HEK293 (cell line): ENCODE measurements around the gene KCNIP2.
A peak's percentile ranks its signal among the peaks of the same experiment; 100 is the strongest.

Source experiments
- CTCF ChIA-PET: fragments of 350-600 bp; formaldehyde crosslinking; extraction: SDS; loops from one replicate; lab custom pipeline; 2021; ENCODE audit warnings: antibody characterized with exemption; lab: Yijun Ruan, JAX
- POLR2A ChIA-PET: fragments of 300-600 bp; formaldehyde crosslinking; extraction: SDS; loops from one replicate; lab custom pipeline; 2020; ENCODE audit warnings: antibody characterized with exemption, inconsistent platforms; lab: Yijun Ruan, JAX
- H3K27ac ChIP-seq: fragments of 200-500 bp; sonication (Bioruptor generic); 2 replicates; pipeline ENCODE4 v1.5.1; 2014; ENCODE audit warnings: low read depth, low read length, control low read depth, inconsistent platforms; ENCODE audit errors: extremely low read depth
- H3K36me3 ChIP-seq, 2 experiments: fragments of 200-500 bp in 1 of 2; sonication (Bioruptor generic) in 1 of 2; 1 replicate in 1 of 2; 2 replicates in 1 of 2; pipeline ENCODE4 v1.5.1; 2014 to 2017; ENCODE audit warnings: inconsistent platforms in 2 of 2, low read length in 2 of 2; ENCODE audit not compliant: control insufficient read depth in 2 of 2, insufficient read depth in 1 of 2
- H3K4me1 ChIP-seq: fragments of 200-500 bp; sonication (Bioruptor generic); 2 replicates; pipeline ENCODE4 v1.5.1; 2014; ENCODE audit warnings: mild to moderate bottlenecking, low read length, inconsistent platforms; ENCODE audit not compliant: control insufficient read depth, insufficient read depth
- H3K4me3 ChIP-seq: 2 replicates; pipeline ENCODE4 v1.5.1; 2011; ENCODE audit warnings: low read depth, mild to moderate bottlenecking, control low read depth, low read length, moderate library complexity
- H3K9me3 ChIP-seq: fragments of 200-500 bp; sonication (Bioruptor generic); 2 replicates; pipeline ENCODE4 v1.5.1; 2014; ENCODE audit warnings: low read depth, low read length, inconsistent platforms; ENCODE audit not compliant: control insufficient read depth, insufficient read depth
- GFI1B ChIP-seq: fragments of 450-650 bp; formaldehyde crosslinking; IDR thresholded peaks from 2 replicates; pipeline ENCODE4 v1.5.1; 2016; ENCODE audit warnings: missing biosample characterization, missing genetic modification characterization
- GLI4 ChIP-seq: fragments of 450-650 bp; formaldehyde crosslinking; IDR thresholded peaks from 2 replicates; pipeline ENCODE4 v1.5.1; 2016; ENCODE audit warnings: missing biosample characterization, missing genetic modification characterization
- HOXC10 ChIP-seq: sonication (generic); formaldehyde crosslinking; IDR thresholded peaks from 2 replicates; pipeline ENCODE4 v1.8.1; 2023; ENCODE audit warnings: mild to moderate bottlenecking, missing genetic modification reagents
- HOXD13 ChIP-seq: sonication (generic); formaldehyde crosslinking; IDR thresholded peaks from 2 replicates; pipeline ENCODE4 v1.8.0; 2022; ENCODE audit warnings: missing genetic modification reagents, borderline replicate concordance
- KLF10 ChIP-seq: fragments of 450-650 bp; IDR thresholded peaks from 2 replicates; pipeline ENCODE4 v1.5.1; 2018; ENCODE audit warnings: missing biosample characterization, mild to moderate bottlenecking, missing genetic modification characterization
- KLF7 ChIP-seq: fragments of 450-650 bp; formaldehyde crosslinking; IDR thresholded peaks from 2 replicates; pipeline ENCODE4 v1.5.1; 2016; ENCODE audit warnings: missing biosample characterization, missing genetic modification characterization, borderline replicate concordance
- SCRT2 ChIP-seq: fragments of 450-650 bp; formaldehyde crosslinking; IDR thresholded peaks from 2 replicates; pipeline ENCODE4 v1.5.1; 2016; ENCODE audit warnings: missing biosample characterization, missing genetic modification characterization
- YY1 ChIP-seq: fragments of 450-650 bp; formaldehyde crosslinking; IDR thresholded peaks from 2 replicates; pipeline ENCODE4 v1.5.1; 2018; ENCODE audit warnings: missing biosample characterization, missing genetic modification characterization
- ZNF133 ChIP-seq: fragments of 450-650 bp; formaldehyde crosslinking; IDR thresholded peaks from 2 replicates; pipeline ENCODE4 v1.5.1; 2016; ENCODE audit warnings: missing biosample characterization, missing genetic modification characterization
- ZNF140 ChIP-seq: fragments of 450-650 bp; formaldehyde crosslinking; IDR thresholded peaks from 2 replicates; pipeline ENCODE4 v1.5.1; 2016; ENCODE audit warnings: missing biosample characterization, missing genetic modification characterization
- ZNF146 ChIP-seq: fragments of 450-650 bp; formaldehyde crosslinking; IDR thresholded peaks from 2 replicates; pipeline ENCODE4 v1.5.1; 2016; ENCODE audit warnings: missing biosample characterization, missing genetic modification characterization
- ZNF223 ChIP-seq: fragments of 450-650 bp; formaldehyde crosslinking; IDR thresholded peaks from 2 replicates; pipeline ENCODE4 v1.5.1; 2016; ENCODE audit warnings: missing biosample characterization, missing genetic modification characterization
- ZNF341 ChIP-seq: fragments of 450-650 bp; formaldehyde crosslinking; IDR thresholded peaks from 2 replicates; pipeline ENCODE4; 2016; ENCODE audit warnings: low read depth, missing biosample characterization, missing genetic modification characterization
- ZNF362 ChIP-seq: fragments of 450-650 bp; formaldehyde crosslinking; IDR thresholded peaks from 2 replicates; pipeline ENCODE4 v1.5.1; 2016; ENCODE audit warnings: missing biosample characterization, missing genetic modification characterization
- ZNF501 ChIP-seq: fragments of 450-650 bp; formaldehyde crosslinking; IDR thresholded peaks from 2 replicates; pipeline ENCODE4 v1.5.1; 2016; ENCODE audit warnings: missing biosample characterization, missing genetic modification characterization
- ZNF510 ChIP-seq: fragments of 450-650 bp; formaldehyde crosslinking; IDR thresholded peaks from 2 replicates; pipeline ENCODE4 v1.5.1; 2018; ENCODE audit warnings: mild to moderate bottlenecking, missing genetic modification characterization, missing biosample characterization; ENCODE audit not compliant: insufficient replicate concordance
- ZNF514 ChIP-seq: fragments of 450-650 bp; formaldehyde crosslinking; IDR thresholded peaks from 2 replicates; pipeline ENCODE4 v1.5.1; 2016; ENCODE audit warnings: missing biosample characterization, missing genetic modification characterization
- ZNF548 ChIP-seq: fragments of 450-650 bp; formaldehyde crosslinking; IDR thresholded peaks from 2 replicates; pipeline ENCODE4 v1.5.1; 2016; ENCODE audit warnings: missing biosample characterization, missing genetic modification characterization
- ZNF558 ChIP-seq: fragments of 450-650 bp; formaldehyde crosslinking; IDR thresholded peaks from 2 replicates; pipeline ENCODE4 v1.5.1; 2016; ENCODE audit warnings: missing biosample characterization, missing genetic modification characterization
- ZNF629 ChIP-seq: fragments of 450-650 bp; formaldehyde crosslinking; IDR thresholded peaks from 2 replicates; pipeline ENCODE4 v1.5.1; 2017; ENCODE audit warnings: missing biosample characterization, missing genetic modification characterization
- ZNF639 ChIP-seq: fragments of 450-650 bp; formaldehyde crosslinking; IDR thresholded peaks from 2 replicates; pipeline ENCODE4 v1.5.1; 2016; ENCODE audit warnings: missing biosample characterization, missing genetic modification characterization
- ZNF664 ChIP-seq: fragments of 450-650 bp; formaldehyde crosslinking; IDR thresholded peaks from 2 replicates; pipeline ENCODE4 v1.5.1; 2016; ENCODE audit warnings: missing biosample characterization, missing genetic modification characterization
- ZNF701 ChIP-seq: fragments of 450-650 bp; formaldehyde crosslinking; IDR thresholded peaks from 2 replicates; pipeline ENCODE4 v1.5.1; 2016; ENCODE audit warnings: missing biosample characterization, missing genetic modification characterization
- ZNF76 ChIP-seq: fragments of 450-650 bp; formaldehyde crosslinking; IDR thresholded peaks from 2 replicates; pipeline ENCODE4; 2016; ENCODE audit warnings: low read depth, missing biosample characterization, missing genetic modification characterization, borderline replicate concordance
- ZNF777 ChIP-seq: fragments of 450-650 bp; formaldehyde crosslinking; IDR thresholded peaks from 2 replicates; pipeline ENCODE4 v1.5.1; 2017; ENCODE audit warnings: missing biosample characterization, missing genetic modification characterization, borderline replicate concordance
- ZNF792 ChIP-seq: fragments of 450-650 bp; formaldehyde crosslinking; IDR thresholded peaks from 2 replicates; pipeline ENCODE4 v1.5.1; 2016; ENCODE audit warnings: missing biosample characterization, missing genetic modification characterization
- ZSCAN4 ChIP-seq: fragments of 450-650 bp; formaldehyde crosslinking; IDR thresholded peaks from 2 replicates; pipeline ENCODE4 v1.5.1; 2017; ENCODE audit warnings: missing biosample characterization, missing genetic modification characterization
- TF ChIP-seq, protein P1 (sequence below): fragments of 450-650 bp; formaldehyde crosslinking; IDR thresholded peaks from 2 replicates; pipeline ENCODE4 v1.5.1; 2017; ENCODE audit warnings: missing biosample characterization, missing genetic modification characterization
- TF ChIP-seq, protein P2 (sequence below): fragments of 450-650 bp; formaldehyde crosslinking; IDR thresholded peaks from 2 replicates; pipeline ENCODE4 v1.5.1; 2016; ENCODE audit warnings: missing biosample characterization, missing genetic modification characterization
- TF ChIP-seq, protein P3 (sequence below): fragments of 450-650 bp; formaldehyde crosslinking; IDR thresholded peaks from 2 replicates; pipeline ENCODE4 v1.5.1; 2017; ENCODE audit warnings: missing biosample characterization, mild to moderate bottlenecking, missing genetic modification characterization, moderate library complexity

KCNIP2 gene

DNA sequence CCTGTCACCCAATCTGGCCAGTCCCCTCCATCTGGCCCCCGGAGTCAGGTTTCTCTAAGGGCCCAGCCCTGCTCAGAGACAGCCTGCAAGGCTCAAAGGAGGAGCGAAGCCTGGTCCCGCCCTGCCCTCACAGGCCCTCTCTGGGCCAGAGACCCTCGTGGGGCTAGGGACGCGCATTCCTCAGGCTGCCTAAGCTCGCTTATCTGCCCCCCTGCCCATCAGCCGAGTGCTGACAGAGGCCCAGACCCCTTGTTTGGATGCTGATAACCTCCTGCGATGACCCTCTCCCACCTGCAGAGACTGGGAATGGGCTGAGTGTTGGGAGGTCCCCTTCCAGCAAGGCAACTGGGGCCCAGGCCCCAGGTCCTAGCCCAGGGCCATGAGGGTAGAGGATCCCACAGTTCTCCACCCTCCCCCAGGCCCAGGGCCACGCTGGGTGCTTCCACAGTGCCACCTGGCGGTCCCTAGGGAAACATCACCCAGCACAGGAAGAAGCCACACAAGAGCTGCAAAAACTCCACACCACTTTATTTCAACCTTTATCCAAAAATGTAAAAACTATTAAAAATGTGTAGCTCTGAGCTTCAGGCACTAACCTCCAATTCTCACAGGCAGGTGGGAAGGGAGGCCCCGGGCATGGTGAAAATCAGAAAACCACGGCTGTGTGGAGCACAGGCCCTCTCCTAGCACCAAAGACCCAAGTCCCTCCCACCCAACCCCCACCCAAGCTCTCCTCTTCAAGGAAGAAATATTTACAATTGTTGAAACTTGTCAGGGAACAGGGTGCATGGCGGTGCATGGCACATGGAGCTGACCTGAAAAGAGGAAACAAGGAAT is 62.6 kb downstream of the KCNIP2 start:
- ChIA-PET POLR2A (interaction anchor here (0.6 to 1.3 kb wide), 5 partner anchors 12 to 193 kb away, joined by 3 to 11 read pairs (median 3); partner anchors contain the start of genes DPCD, OGA and POLL), CTCF (interaction anchor here (0.5 to 8.1 kb wide), 58 partner anchors 9 to 1354 kb away, joined by 3 to 203 read pairs (median 4); partner anchors contain the start of genes DPCD, OGA and POLL)
- Histone ChIP-seq H3K27ac (no peak overlapping the region; the same call in 1 of the 2 replicates), H3K4me3 (no peak overlapping the region), H3K9me3 (no peaks in the 10 kb centered on the region), H3K36me3 (peaks cover 4 to 30% of the 10 kb centered on the region in 2 experiments; a peak in 2 of 3 replicates), H3K4me1 (peaks cover 18% of the 10 kb centered on the region)
- TF ChIP-seq ZNF146 (tag by site-specific recombination) (no peak), HOXD13 (CRISPR knock-in tag) (no peak), ZNF510 (tag by site-specific recombination) (no peak), ZNF629 (peak; percentile 47), ZNF362 (tag by site-specific recombination) (no peak), GFI1B (tag by site-specific recombination) (no peak), ZNF133 (tag by site-specific recombination) (no peak), ZNF639 (tag by site-specific recombination) (no peak), ZNF701 (tag by site-specific recombination) (no peak), ZNF514 (no peak), ZNF777 (tag by site-specific recombination) (no peak), ZNF548 (tag by site-specific recombination) (no peak), HOXC10 (CRISPR knock-in tag) (no peak), KLF10 (tag by site-specific recombination) (0 out of 2 replicates have a peak, but pooled peaks have one; percentile 19), ZNF558 (tag by site-specific recombination) (no peak), ZNF792 (tag by site-specific recombination) (no peak), ZSCAN4 (tag by site-specific recombination) (no peak), ZNF76 (tag by site-specific recombination) (peak; percentile 37; the same call in 1 of the 2 replicates), KLF7 (no peak), ZNF664 (no peak), ZNF341 (tag by site-specific recombination) (peak; percentile 86), GLI4 (tag by site-specific recombination) (no peak), ZNF140 (tag by site-specific recombination) (no peak), YY1 (tag by site-specific recombination) (no peak), ZNF501 (tag by site-specific recombination) (peak; percentile 28; the same call in 1 of the 2 replicates), SCRT2 (tag by site-specific recombination) (no peak), ZNF223 (tag by site-specific recombination) (no peak)
- TF ChIP-seq, protein P1, sequence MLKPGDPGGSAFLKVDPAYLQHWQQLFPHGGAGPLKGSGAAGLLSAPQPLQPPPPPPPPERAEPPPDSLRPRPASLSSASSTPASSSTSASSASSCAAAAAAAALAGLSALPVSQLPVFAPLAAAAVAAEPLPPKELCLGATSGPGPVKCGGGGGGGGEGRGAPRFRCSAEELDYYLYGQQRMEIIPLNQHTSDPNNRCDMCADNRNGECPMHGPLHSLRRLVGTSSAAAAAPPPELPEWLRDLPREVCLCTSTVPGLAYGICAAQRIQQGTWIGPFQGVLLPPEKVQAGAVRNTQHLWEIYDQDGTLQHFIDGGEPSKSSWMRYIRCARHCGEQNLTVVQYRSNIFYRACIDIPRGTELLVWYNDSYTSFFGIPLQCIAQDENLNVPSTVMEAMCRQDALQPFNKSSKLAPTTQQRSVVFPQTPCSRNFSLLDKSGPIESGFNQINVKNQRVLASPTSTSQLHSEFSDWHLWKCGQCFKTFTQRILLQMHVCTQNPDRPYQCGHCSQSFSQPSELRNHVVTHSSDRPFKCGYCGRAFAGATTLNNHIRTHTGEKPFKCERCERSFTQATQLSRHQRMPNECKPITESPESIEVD (tag by site-specific recombination): no peak
- TF ChIP-seq, protein P2, sequence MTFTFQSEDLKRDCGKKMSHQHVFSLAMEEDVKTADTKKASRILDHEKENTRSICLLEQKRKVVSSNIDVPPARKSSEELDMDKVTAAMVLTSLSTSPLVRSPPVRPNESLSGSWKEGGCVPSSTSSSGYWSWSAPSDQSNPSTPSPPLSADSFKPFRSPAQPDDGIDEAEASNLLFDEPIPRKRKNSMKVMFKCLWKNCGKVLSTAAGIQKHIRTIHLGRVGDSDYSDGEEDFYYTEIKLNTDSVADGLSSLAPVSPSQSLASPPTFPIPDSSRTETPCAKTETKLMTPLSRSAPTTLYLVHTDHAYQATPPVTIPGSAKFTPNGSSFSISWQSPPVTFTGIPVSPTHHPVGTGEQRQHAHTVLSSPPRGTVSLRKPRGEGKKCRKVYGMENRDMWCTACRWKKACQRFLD: no peak
- TF ChIP-seq, protein P3, sequence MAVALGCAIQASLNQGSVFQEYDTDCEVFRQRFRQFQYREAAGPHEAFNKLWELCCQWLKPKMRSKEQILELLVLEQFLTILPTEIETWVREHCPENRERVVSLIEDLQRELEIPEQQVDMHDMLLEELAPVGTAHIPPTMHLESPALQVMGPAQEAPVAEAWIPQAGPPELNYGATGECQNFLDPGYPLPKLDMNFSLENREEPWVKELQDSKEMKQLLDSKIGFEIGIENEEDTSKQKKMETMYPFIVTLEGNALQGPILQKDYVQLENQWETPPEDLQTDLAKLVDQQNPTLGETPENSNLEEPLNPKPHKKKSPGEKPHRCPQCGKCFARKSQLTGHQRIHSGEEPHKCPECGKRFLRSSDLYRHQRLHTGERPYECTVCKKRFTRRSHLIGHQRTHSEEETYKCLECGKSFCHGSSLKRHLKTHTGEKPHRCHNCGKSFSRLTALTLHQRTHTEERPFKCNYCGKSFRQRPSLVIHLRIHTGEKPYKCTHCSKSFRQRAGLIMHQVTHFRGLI (tag by site-specific recombination): 0 out of 2 replicates have a peak, but pooled peaks have one; percentile 14
